HepG2 (cell line): ENCODE data around the gene C1QL4. TPM values are rescaled to one million over a fixed set of nuclear protein-coding genes. Genes with fewer than 3 reads are reported as not detected.

ENCODE experiments used
- ATAC-seq: fragments of 200-7000 bp; cut with Tn5 transposase; 3 replicates; pipeline ENCODE4 v1.9.1; 2020; ENCODE audit warnings: mild to moderate bottlenecking, moderate library complexity
- BruUV-seq: library from RNA; stranded (reverse); fragments of 400-500 nt; replicated peaks from 2 replicates; lab custom pipeline; 2021; lab: Mats Ljungman, UMichigan
- CTCF ChIA-PET: fragments of 300-600 bp; formaldehyde crosslinking; extraction: SDS; loops from one replicate; lab custom pipeline; 2021; ENCODE audit warnings: low total read pairs, inconsistent platforms, low intra/inter-chr PET ratio; lab: Yijun Ruan, JAX
- POLR2A ChIA-PET: fragments of 350-600 bp; sonication (Branson Sonifier 250); formaldehyde crosslinking; loops from one replicate; lab custom pipeline; 2020; ENCODE audit warnings: antibody characterized with exemption, inconsistent platforms; lab: Yijun Ruan, JAX
- DNase-seq: peaks from one replicate; pipeline ENCODE4 v3.0.0-alpha.2; 2015; ENCODE audit warnings: low spot score
- FAIRE-seq: peaks from 3 replicates; lab custom pipeline; 2011; peaks lifted over from hg19 to GRCh38; lab: Jason Lieb, UNC
- H2AFZ ChIP-seq: one replicate; pipeline ENCODE4 v1.6.1; 2011; ENCODE audit warnings: low read length, inconsistent platforms
- H3K27ac ChIP-seq: fragments of 300-600 bp; 3 replicates; pipeline ENCODE4 v1.8.0; 2011; ENCODE audit warnings: mixed run types, mild to moderate bottlenecking, mixed read lengths, low read length, inconsistent platforms; ENCODE audit not compliant: insufficient read depth; ENCODE audit errors: extremely low read length
- H3K27me3 ChIP-seq, 2 experiments: fragments of 200-600 bp in 1 of 2; 2 replicates in 1 of 2; 3 replicates in 1 of 2; pipeline versions ENCODE4 v1.6.0 to v1.8.0; 2011; ENCODE audit warnings: low read length in 2 of 2, mild to moderate bottlenecking in 2 of 2, moderate library complexity in 2 of 2, inconsistent platforms in 1 of 2; ENCODE audit not compliant: insufficient read depth in 2 of 2, control insufficient read depth in 1 of 2
- H3K36me3 ChIP-seq, 2 experiments: fragments of 200-600 bp in 1 of 2; replicated peaks in 1 of 2; 2 replicates in 1 of 2; 3 replicates in 1 of 2; pipeline versions ENCODE4 v1.5.1 to v1.8.0; 2011; ENCODE audit warnings: low read length in 2 of 2, inconsistent platforms in 1 of 2; ENCODE audit not compliant: insufficient read depth in 2 of 2, control insufficient read depth in 1 of 2
- H3K4me1 ChIP-seq: 2 replicates; pipeline ENCODE4 v1.5.1; 2012; ENCODE audit warnings: low read length, inconsistent platforms; ENCODE audit not compliant: insufficient read depth
- H3K4me2 ChIP-seq: 2 replicates; pipeline ENCODE4 v1.6.0; 2011; ENCODE audit warnings: low read depth, low read length, inconsistent platforms
- H3K4me3 ChIP-seq, 3 experiments: fragments of 200-600 bp in 1 of 3; sonication (generic), shearing (Covaris generic) in 1 of 3; replicated peaks in 1 of 3; 2 replicates each; pipeline ENCODE4 v1.5.1; 2011 to 2016; ENCODE audit warnings: low read length in 3 of 3, inconsistent platforms in 2 of 3, low read depth in 2 of 3, mild to moderate bottlenecking in 2 of 3, control low read depth in 1 of 3, mixed read lengths in 1 of 3; ENCODE audit not compliant: insufficient read depth in 1 of 3
- H3K79me2 ChIP-seq: one replicate; pipeline ENCODE4 v1.6.1; 2011; ENCODE audit warnings: low read length, inconsistent platforms; ENCODE audit not compliant: insufficient read depth
- H3K9ac ChIP-seq: 2 replicates; pipeline ENCODE4 v1.6.0; 2011; ENCODE audit warnings: mild to moderate bottlenecking, low read depth, low read length, inconsistent platforms; ENCODE audit not compliant: insufficient read depth
- H3K9me3 ChIP-seq: 2 replicates; pipeline ENCODE4 v1.5.1; 2012; ENCODE audit warnings: mild to moderate bottlenecking, low read length
- H4K20me1 ChIP-seq: 2 replicates; pipeline ENCODE4 v1.6.0; 2011; ENCODE audit warnings: inconsistent platforms, mild to moderate bottlenecking, low read length, moderate library complexity; ENCODE audit not compliant: insufficient read depth
- HCFC1 ChIP-seq: fragments of 150-350 bp; IDR thresholded peaks from 2 replicates; pipeline ENCODE4 v1.6.1; 2014; ENCODE audit warnings: low read depth, low read length
- PLRG1 ChIP-seq: fragments of 450-650 bp; conservative IDR thresholded peaks from 2 replicates; pipeline ENCODE4 v1.6.1; 2016
- SALL1 ChIP-seq: sonication (generic); formaldehyde crosslinking; IDR thresholded peaks from 2 replicates; pipeline ENCODE4 v1.8.0; 2022; ENCODE audit warnings: mild to moderate bottlenecking, missing genetic modification reagents
- ZNF33B ChIP-seq: sonication (generic); formaldehyde crosslinking; IDR thresholded peaks from 2 replicates; pipeline ENCODE4 v1.5.1; 2020; ENCODE audit warnings: mild to moderate bottlenecking, missing genetic modification reagents
- ZNF513 ChIP-seq: sonication (generic); formaldehyde crosslinking; conservative IDR thresholded peaks from 2 replicates; pipeline ENCODE4 v1.5.0; 2020; ENCODE audit warnings: missing genetic modification reagents
- ZNF569 ChIP-seq: sonication (generic); formaldehyde crosslinking; IDR thresholded peaks from 2 replicates; pipeline ENCODE4 v1.5.0; 2020; ENCODE audit warnings: mild to moderate bottlenecking, missing genetic modification reagents, moderate library complexity, borderline replicate concordance
- ZNF746 ChIP-seq: sonication (generic); formaldehyde crosslinking; IDR thresholded peaks from 2 replicates; pipeline ENCODE4 v1.8.0; 2022; ENCODE audit warnings: mild to moderate bottlenecking, missing genetic modification reagents
- WGBS: methylation state at CpG from one replicate; pipeline ENCODE4 v1.1.6; 2017; ENCODE audit warnings: low lambda C conversion rate; 5-methylcytosine and 5-hydroxymethylcytosine counted together
- in situ Hi-C: cut with HindIII; loops from 2 replicates; pipeline ENCODE4 v1.10.0; 2017; ENCODE audit warnings: low pct_unique_long_range_greater_than_20kb; ENCODE audit not compliant: extremely low pct_ligation_motif_present
- intact Hi-C: fragments of 100-400 bp; cut with micrococcal nuclease; formaldehyde crosslinking; loops from one replicate; pipeline ENCODE4 v1.10.0; 2022; ENCODE audit not compliant: unreplicated experiment
- polyA plus RNA-seq, 8 experiments: library from polyadenylated mRNA; depleted of rRNA in 3 of 8; stranded (reverse) in 7 of 8; unstranded in 1 of 8; fragments of >200 nt; fragmentation: Illumina TruSeq in 4 of 8; extraction: Trizol in 4 of 8; gene quantifications; 2 replicates each; pipeline versions ENCODE4 v1.2.1 to v1.2.3, GENCODE V29; 2011 to 2016; ENCODE audit warnings: low read depth in 4 of 8, missing spikeins in 1 of 8, mixed read lengths in 1 of 8; ENCODE audit not compliant: insufficient read depth in 1 of 8
- total RNA-seq, 5 experiments: library from RNA; depleted of rRNA; stranded (reverse); fragments of >200 nt; fragmentation: Illumina TruSeq; extraction: Trizol; gene quantifications; 2 replicates each; pipeline ENCODE4 v1.2.3, GENCODE V29; 2016; ENCODE audit warnings: low read depth in 1 of 5
- TF ChIP-seq, protein P1 (sequence below): sonication (generic); formaldehyde crosslinking; IDR thresholded peaks from 2 replicates; pipeline ENCODE4 v1.4.0; 2020; ENCODE audit warnings: missing genetic modification reagents
- TF ChIP-seq, protein P2 (sequence below): IDR thresholded peaks from 2 replicates; pipeline ENCODE4 v1.6.1; 2016; ENCODE audit warnings: missing biosample characterization, missing genetic modification reagents, low read depth
- TF ChIP-seq, protein P3 (sequence below): sonication (generic); formaldehyde crosslinking; IDR thresholded peaks from 2 replicates; pipeline ENCODE4 v1.5.0; 2020; ENCODE audit warnings: mild to moderate bottlenecking, missing genetic modification reagents, moderate library complexity

The C1QL4 gene
- total and polyA plus RNA-seq, 2 of the 13 experiments (the other 11 are each of a cell fraction or from before 2014, with no cell fraction given): 0.03 TPM; not detected in 1

GRCh38 chr12:49298160-49298559 is 38.8 kb downstream of the C1QL4 start:
- H3K79me2 ChIP-seq: no peaks in the 10 kb centered on the region
- in situ Hi-C loops: no loop called here

More at GRCh38 chr12:49298160-49298559, 38.8 kb downstream of the C1QL4 start:
- DNase-seq (no peak), ATAC-seq (peak; percentile 20)
- intact Hi-C loops: no loop called here
- TF ChIP-seq, protein P1, sequence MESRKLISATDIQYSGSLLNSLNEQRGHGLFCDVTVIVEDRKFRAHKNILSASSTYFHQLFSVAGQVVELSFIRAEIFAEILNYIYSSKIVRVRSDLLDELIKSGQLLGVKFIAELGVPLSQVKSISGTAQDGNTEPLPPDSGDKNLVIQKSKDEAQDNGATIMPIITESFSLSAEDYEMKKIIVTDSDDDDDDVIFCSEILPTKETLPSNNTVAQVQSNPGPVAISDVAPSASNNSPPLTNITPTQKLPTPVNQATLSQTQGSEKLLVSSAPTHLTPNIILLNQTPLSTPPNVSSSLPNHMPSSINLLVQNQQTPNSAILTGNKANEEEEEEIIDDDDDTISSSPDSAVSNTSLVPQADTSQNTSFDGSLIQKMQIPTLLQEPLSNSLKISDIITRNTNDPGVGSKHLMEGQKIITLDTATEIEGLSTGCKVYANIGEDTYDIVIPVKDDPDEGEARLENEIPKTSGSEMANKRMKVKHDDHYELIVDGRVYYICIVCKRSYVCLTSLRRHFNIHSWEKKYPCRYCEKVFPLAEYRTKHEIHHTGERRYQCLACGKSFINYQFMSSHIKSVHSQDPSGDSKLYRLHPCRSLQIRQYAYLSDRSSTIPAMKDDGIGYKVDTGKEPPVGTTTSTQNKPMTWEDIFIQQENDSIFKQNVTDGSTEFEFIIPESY (CRISPR knock-in tag): peak; percentile 20; the same call in 1 of the 2 replicates
- TF ChIP-seq SALL1 (no peak), ZNF33B (CRISPR knock-in tag) (no peak), ZNF513 (CRISPR knock-in tag) (no peak), HCFC1 (no peak), PLRG1 (no peak), ZNF569 (no peak), ZNF746 (CRISPR knock-in tag) (no peak)
- TF ChIP-seq, protein P2, sequence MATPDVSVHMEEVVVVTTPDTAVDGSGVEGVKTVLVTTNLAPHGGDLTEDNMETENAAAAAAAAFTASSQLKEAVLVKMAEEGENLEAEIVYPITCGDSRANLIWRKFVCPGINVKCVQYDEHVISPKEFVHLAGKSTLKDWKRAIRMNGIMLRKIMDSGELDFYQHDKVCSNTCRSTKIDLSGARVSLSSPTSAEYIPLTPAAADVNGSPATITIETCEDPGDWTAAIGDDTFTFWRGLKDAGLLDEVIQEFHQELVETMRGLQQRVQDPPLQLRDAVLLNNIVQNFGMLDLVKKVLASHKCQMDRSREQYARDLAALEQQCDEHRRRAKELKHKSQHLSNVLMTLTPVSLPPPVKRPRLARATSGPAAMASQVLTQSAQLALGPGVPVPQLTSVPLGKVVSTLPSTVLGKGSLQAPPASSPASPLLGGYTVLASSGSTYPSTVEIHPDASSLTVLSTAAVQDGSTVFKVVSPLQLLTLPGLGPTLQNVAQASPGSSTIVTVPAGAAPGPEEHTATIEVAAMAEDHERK: no peak
- TF ChIP-seq, protein P3, sequence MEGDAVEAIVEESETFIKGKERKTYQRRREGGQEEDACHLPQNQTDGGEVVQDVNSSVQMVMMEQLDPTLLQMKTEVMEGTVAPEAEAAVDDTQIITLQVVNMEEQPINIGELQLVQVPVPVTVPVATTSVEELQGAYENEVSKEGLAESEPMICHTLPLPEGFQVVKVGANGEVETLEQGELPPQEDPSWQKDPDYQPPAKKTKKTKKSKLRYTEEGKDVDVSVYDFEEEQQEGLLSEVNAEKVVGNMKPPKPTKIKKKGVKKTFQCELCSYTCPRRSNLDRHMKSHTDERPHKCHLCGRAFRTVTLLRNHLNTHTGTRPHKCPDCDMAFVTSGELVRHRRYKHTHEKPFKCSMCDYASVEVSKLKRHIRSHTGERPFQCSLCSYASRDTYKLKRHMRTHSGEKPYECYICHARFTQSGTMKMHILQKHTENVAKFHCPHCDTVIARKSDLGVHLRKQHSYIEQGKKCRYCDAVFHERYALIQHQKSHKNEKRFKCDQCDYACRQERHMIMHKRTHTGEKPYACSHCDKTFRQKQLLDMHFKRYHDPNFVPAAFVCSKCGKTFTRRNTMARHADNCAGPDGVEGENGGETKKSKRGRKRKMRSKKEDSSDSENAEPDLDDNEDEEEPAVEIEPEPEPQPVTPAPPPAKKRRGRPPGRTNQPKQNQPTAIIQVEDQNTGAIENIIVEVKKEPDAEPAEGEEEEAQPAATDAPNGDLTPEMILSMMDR (CRISPR knock-in tag): peak; percentile 42
- TF ChIP-seq, all 625 proteins: peak for 2
- Histone ChIP-seq H4K20me1 (no peaks in the 10 kb centered on the region), H3K9me3 (no peaks in the 10 kb centered on the region), H3K27me3 (peaks cover 15 to 53% of the 10 kb centered on the region in 2 experiments), H3K36me3 (no peaks in the 10 kb centered on the region), H3K4me3 (no peak overlapping the region), H3K9ac (no peak overlapping the region), H3K4me2 (no peak overlapping the region), H2AFZ (no peak overlapping the region), H3K27ac (no peak overlapping the region), H3K4me1 (peaks cover 10% of the 10 kb centered on the region)
- ChIA-PET POLR2A (no interaction called here), CTCF (interaction anchor here (1.2 to 1.4 kb wide), 3 partner anchors 10 to 45 kb away, joined by 3 to 4 read pairs (median 3); no protein-coding TSS in a partner anchor)
- no TSS peak for BruUV-seq
- 24% methylated on average over 6 of the region's 6 CpGs for WGBS
- FAIRE-seq: no peak
